DMS 273 treated with DMSO at 0.1 percent for 48 hours (cell line): ENCODE measurements around the gene FANCD2.
"Not testable (repeated sequence)": the region's sequence is repeated elsewhere in the genome, so short reads cannot be mapped to it uniquely, and the experiment has no call there.

Source experiments
- DNase-seq: peaks from one replicate; lab custom pipeline; 2025; lab: John Stamatoyannopoulos, UW

Gene FANCD2

GRCh38 chr3:10015461-10015904 is 10.8 kb upstream of the FANCD2 start:
- DNase-seq = no peak

GRCh38 chr3:10017636-10018292 is 8.5 kb upstream of the FANCD2 start:
- no peak for DNase-seq

GRCh38 chr3:10018806-10019205 is 7.4 kb upstream of the FANCD2 start:
- not testable (repeated sequence) for DNase-seq

GRCh38 chr3:10019326-10019725 is 6.9 kb upstream of the FANCD2 start:
- no peak for DNase-seq

GRCh38 chr3:10021856-10022775 is 4.1 kb upstream of the FANCD2 start:
- DNase-seq = no peak

GRCh38 chr3:10023587-10024310 is 2.5 kb upstream of the FANCD2 start:
- DNase-seq = no peak

GRCh38 chr3:10025205-10026083 is 793 bp upstream of the FANCD2 start:
- no peak for DNase-seq

GRCh38 chr3:10041034-10041433 is 14.8 kb downstream of the FANCD2 start:
- no peak for DNase-seq

- DNase-seq = no peak
These were observed 21.6 kb downstream of the FANCD2 start for GRCh38 chr3:10047876-10048275.

- not testable (repeated sequence) for DNase-seq
These were observed 26.8 kb downstream of the FANCD2 start for GRCh38 chr3:10053054-10053453.

GRCh38 chr3:10055097-10055496 is 28.9 kb downstream of the FANCD2 start:
- no peak for DNase-seq

- DNase-seq = not testable (repeated sequence)
These were observed 43.8 kb downstream of the FANCD2 start for GRCh38 chr3:10070077-10070476.

GRCh38 chr3:10074666-10075065 is 48.4 kb downstream of the FANCD2 start:
- no peak for DNase-seq

GRCh38 chr3:10081871-10082270 is 55.6 kb downstream of the FANCD2 start:
- no peak for DNase-seq

- no peak for DNase-seq
These were observed 59.5 kb downstream of the FANCD2 start for GRCh38 chr3:10085738-10086137.

- no peak for DNase-seq
These were observed 62.0 kb downstream of the FANCD2 start for GRCh38 chr3:10088256-10088655.

GRCh38 chr3:10090179-10090578 is 63.9 kb downstream of the FANCD2 start:
- DNase-seq = no peak

- DNase-seq = not testable (repeated sequence)
These were observed 64.5 kb downstream of the FANCD2 start for GRCh38 chr3:10090774-10091173.

- DNase-seq = not testable (repeated sequence)
These were observed 65.2 kb downstream of the FANCD2 start for GRCh38 chr3:10091387-10091786.

GRCh38 chr3:10093678-10094077 is 67.4 kb downstream of the FANCD2 start:
- no peak for DNase-seq

- no peak for DNase-seq
These were observed 72.8 kb downstream of the FANCD2 start for GRCh38 chr3:10099041-10099440.
